ENCODE measurements around the gene SCAF4. TPM values are rescaled to one million over a fixed set of nuclear protein-coding genes. Genes with fewer than 3 reads are reported as not detected.
"Not testable (repeated sequence)": the region's sequence is repeated elsewhere in the genome, so short reads cannot be mapped to it uniquely, and the experiment has no call there.

The SCAF4 gene
- polyA plus RNA-seq, 4 donors: 32.8 to 42.4 (median 35.6) TPM

GRCh38 chr21:31675318-31675717 is 56.6 kb downstream of the SCAF4 start:
- DNase-seq (ENCODE audit: low read depth in 4 of 4, low spot score in 3 of 4): no peak

GRCh38 chr21:31673321-31673912 is 58.5 kb downstream of the SCAF4 start:
- no peak for DNase-seq (ENCODE audit: low read depth in 4 of 4, low spot score in 3 of 4)

- DNase-seq (ENCODE audit: low read depth in 4 of 4, low spot score in 3 of 4): no peak
These were observed 60.0 kb downstream of the SCAF4 start for GRCh38 chr21:31671931-31672330.

- DNase-seq (ENCODE audit: low read depth in 4 of 4, low spot score in 3 of 4): no peak
These were observed 60.7 kb downstream of the SCAF4 start for GRCh38 chr21:31671146-31671716.

- DNase-seq (ENCODE audit: low read depth in 4 of 4, low spot score in 3 of 4): no peak
These were observed 61.8 kb downstream of the SCAF4 start for GRCh38 chr21:31670070-31670469.

DNA sequence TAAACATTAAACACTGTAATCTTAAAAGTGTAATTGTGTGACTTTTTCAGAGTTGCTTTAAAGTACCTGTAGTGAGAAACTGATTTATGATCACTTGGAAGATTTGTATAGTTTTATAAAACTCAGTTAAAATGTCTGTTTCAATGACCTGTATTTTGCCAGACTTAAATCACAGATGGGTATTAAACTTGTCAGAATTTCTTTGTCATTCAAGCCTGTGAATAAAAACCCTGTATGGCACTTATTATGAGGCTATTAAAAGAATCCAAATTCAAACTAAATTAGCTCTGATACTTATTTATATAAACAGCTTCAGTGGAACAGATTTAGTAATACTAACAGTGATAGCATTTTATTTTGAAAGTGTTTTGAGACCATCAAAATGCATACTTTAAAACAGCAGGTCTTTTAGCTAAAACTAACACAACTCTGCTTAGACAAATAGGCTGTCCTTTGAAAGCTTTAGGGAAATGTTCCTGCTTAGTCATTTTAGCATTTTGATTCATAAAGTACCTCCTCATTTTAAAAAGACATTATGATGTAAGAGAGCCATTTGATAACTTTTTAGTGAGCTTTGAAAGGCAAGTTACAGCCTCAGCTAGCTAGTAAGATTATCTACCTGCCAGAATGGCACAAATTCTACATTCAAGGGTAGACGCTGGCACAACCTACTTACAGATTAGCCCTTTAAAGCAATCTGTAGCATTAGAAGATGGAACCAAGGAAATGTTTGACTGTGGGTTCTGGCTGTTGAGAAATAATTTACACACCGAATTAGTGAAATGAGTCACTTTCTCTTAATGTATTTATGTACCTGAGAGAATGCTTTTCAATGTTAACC is 63.0 kb downstream of the SCAF4 start:
- no peak for DNase-seq (ENCODE audit: low read depth in 4 of 4, low spot score in 3 of 4)

DNA sequence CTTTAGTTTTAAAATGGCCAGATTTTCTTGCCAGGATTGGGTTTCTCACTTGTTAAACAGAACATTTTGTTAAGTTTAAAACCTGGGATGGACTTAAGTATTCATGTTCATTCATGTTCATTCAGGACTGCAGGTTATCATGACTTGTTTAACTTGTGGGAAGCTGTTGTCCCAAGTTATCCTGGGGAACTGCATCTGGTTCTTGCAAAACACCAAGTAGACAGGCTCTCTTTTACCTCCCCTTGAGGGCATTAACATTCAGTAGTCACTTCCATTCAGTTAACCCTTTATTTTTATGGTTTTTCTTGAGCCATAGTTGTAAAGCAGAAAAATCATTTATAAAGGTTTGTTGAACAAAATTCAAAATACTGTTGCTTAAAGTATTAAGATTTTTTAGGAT is 64.3 kb downstream of the SCAF4 start:
- no peak for DNase-seq (ENCODE audit: low read depth in 4 of 4, low spot score in 3 of 4)

GRCh38 chr21:31667132-31667531 is 64.8 kb downstream of the SCAF4 start:
- DNase-seq (ENCODE audit: low read depth in 4 of 4, low spot score in 3 of 4): no peak

- no peak for DNase-seq (ENCODE audit: low read depth in 4 of 4, low spot score in 3 of 4)
These were observed 65.4 kb downstream of the SCAF4 start for GRCh38 chr21:31666445-31667010.

- DNase-seq (ENCODE audit: low read depth in 4 of 4, low spot score in 3 of 4): not testable (repeated sequence)
These were observed 66.0 kb downstream of the SCAF4 start for GRCh38 chr21:31665869-31666268.

DNA sequence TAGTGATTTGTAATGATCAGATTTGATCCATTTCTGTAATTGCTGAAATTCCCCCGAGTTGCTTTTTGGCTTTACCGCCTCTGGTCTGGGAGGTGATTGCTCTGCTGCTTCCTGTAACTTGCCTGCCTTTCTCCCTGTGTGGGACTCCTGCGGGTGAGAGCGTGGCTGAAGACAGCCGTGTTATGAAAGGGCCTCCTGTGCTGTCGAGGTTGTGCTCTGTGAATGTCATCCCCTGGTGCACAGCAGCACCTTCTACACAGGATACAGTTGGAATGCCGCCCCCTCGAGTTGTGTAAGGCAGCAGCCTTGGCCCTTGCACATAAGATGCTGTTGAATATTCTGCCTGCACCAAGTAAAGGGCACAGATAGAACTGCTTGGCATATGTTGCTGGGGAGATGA is 66.5 kb downstream of the SCAF4 start:
- DNase-seq (ENCODE audit: low read depth in 4 of 4, low spot score in 3 of 4): no peak

DNA sequence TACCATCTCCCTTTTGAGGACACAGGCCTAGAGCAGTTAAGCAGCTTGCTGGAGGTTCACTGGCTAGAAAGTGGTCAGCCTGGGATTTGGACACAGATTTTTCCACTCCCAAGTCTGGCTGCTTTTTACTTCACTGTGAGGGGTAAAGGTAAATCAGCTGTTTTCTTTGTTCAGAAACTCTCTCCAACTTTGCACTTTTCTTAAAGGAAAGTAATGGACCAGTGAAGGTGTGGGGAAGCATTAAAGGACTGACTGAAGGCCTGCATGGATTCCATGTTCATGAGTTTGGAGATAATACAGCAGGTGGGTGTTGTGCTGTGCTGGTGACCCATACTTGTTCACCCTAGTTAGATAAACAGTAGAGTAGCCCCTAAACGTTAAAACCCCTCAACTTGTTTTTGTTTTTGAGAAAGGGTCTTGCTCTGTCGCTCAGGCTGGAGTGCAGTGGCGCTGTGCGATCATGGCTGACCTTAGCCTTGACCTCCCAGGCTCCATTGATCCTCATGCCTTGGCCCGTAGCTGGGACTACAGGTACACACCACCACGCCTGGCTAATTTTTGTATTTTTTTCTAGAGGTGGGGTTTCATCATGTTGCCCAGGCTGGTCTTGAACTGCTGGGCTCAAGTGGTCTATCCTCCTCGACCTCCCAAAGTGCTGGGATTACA is 68.2 kb downstream of the SCAF4 start:
- DNase-seq (ENCODE audit: low read depth in 4 of 4, low spot score in 3 of 4): no peak

DNA sequence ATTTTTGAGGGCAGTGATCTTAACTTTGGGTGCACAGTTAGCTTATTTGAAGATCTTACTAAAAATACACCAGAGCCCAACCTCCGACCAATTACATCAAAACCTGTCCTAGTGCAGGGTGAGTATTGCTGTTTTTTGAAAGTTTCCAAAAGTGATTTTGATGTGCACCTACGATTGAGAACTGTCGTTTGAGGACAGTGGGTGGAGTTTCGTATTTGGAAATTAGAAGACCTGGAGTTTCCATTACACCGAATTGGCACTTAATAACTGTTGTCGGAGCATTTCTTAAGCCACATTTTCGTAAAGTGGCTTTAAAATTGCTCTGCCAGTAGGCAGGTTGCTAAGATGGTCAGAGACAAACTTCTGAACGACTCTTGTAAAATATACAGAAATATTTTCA is 71.3 kb downstream of the SCAF4 start:
- DNase-seq (ENCODE audit: low read depth in 4 of 4, low spot score in 3 of 4): no peak

GRCh38 chr21:31660259-31660565 is 71.7 kb downstream of the SCAF4 start:
- DNase-seq (ENCODE audit: low read depth in 4 of 4, low spot score in 3 of 4): peak in 1 of 4 donors; percentile 42

DNA sequence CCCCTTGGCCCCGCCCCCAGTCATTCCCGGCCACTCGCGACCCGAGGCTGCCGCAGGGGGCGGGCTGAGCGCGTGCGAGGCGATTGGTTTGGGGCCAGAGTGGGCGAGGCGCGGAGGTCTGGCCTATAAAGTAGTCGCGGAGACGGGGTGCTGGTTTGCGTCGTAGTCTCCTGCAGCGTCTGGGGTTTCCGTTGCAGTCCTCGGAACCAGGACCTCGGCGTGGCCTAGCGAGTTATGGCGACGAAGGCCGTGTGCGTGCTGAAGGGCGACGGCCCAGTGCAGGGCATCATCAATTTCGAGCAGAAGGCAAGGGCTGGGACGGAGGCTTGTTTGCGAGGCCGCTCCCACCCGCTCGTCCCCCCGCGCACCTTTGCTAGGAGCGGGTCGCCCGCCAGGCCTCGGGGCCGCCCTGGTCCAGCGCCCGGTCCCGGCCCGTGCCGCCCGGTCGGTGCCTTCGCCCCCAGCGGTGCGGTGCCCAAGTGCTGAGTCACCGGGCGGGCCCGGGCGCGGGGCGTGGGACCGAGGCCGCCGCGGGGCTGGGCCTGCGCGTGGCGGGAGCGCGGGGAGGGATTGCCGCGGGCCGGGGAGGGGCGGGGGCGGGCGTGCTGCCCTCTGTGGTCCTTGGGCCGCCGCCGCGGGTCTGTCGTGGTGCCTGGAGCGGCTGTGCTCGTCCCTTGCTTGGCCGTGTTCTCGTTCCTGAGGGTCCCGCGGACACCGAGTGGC is 72.2 kb downstream of the SCAF4 start, which contains the start of gene SOD1:
Gene SOD1 (plus strand): TSS at position 158 of the 723 bp plus-strand sequence. CDS start 77 bp downstream, at position 235.
- peak; percentile 82 to 88 (median 88) for DNase-seq (ENCODE audit: low read depth in 4 of 4, low spot score in 3 of 4)

GRCh38 chr21:31659286-31659535 is 72.7 kb downstream of the SCAF4 start:
- DNase-seq (ENCODE audit: low read depth in 4 of 4, low spot score in 3 of 4): no peak

- DNase-seq (ENCODE audit: low read depth in 4 of 4, low spot score in 3 of 4): no peak
These were observed 73.9 kb downstream of the SCAF4 start for GRCh38 chr21:31658053-31658452.

- no peak for DNase-seq (ENCODE audit: low read depth in 4 of 4, low spot score in 3 of 4)
These were observed 75.5 kb downstream of the SCAF4 start for GRCh38 chr21:31656199-31657095.

GRCh38 chr21:31654821-31655580 is 76.9 kb downstream of the SCAF4 start:
- DNase-seq (ENCODE audit: low read depth in 4 of 4, low spot score in 3 of 4): not testable (repeated sequence)

All from right renal pelvis (tissue), 4 donors.